Measurements from ENCODE around the gene PRKACB.
"Not testable (repeated sequence)": the region's sequence is repeated elsewhere in the genome, so short reads cannot be mapped to it uniquely, and the experiment has no call there.

The PRKACB gene

DNA sequence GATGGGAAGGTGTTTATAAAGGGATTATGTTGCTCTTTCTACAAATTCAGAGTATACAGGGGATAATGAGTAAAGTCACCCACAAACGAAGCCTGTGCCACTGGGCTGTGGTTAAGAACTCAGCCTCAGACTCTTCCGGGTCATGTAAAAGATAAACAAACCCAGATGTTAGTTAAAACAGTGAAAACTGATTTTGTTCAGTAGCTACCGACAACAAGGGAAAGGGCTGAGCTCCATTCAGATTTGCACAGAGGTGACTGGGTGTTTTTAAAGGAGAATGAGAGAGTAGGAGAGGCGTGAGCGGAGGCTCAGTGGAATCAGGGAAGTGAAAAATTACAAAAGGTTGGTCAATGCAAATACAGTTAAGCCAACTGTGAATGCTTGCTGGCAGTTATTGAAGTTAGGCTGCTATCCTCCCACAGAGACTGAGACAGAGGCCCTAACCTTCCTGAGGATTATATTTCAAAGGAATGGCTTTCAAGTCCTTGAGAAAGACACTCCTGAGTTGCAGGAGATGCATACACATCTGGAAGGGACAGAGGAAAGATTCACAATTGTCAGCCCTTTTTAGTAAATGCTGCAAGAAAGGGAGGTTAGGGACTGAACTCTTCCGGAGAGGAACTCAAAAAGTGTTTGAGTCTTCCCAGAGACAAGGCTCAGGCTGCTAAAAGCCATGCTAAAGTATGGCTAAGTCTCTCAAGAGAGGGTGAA is 127.5 kb downstream of the PRKACB start:
- DNase-seq = no peak

DNA sequence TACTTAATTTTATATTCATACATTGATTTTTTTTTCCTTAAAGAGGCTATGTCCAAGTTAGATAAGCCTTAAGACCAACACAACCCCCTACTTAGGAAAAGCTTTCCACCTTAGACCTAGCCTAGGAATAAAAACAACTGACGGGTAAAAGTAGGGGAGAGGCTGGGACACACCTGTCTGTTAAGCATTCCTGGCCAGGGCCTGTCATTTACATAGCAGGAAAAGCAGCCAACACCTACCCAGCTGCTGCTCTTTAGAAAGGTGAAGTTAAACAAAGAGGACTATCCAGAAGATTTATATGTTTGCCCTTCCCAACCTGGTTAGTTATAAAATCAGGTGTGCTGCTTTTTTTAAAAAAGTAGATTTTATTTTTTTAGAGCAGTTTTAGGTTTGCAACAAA is 128.3 kb downstream of the PRKACB start:
- DNase-seq = no peak

DNA sequence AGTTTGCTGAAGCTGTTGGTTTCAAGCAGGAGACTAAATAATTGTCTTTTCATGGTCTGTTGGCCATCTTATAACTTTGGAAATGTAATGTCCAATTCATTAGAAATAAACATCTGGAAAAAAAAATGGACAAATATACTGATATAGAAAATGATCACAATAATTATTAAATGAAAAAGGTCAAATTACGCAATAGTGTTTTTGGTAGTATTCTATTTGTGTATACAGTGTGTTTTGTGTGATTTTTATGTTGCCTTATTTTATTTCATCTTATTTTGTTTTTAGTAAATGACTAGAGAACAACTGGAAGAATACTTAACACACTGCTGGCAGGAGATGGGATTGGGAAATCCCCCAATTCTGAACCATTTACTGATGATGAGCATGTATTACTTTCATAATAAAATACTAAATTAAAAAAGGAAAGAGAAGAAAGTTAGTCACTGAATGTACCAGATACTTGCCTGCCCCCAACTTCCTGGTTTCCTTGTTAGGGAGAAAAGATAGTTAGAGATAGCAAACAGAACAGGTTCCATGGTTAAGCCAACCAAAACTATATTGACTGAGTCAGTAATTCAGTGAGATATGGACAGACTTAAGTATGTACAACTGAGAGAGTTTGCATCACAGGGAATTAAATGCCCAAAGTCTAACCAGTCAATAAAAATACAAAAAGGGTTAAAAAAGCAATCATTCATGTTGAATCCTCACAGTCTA is 133.4 kb downstream of the PRKACB start:
- DNase-seq = no peak

DNA sequence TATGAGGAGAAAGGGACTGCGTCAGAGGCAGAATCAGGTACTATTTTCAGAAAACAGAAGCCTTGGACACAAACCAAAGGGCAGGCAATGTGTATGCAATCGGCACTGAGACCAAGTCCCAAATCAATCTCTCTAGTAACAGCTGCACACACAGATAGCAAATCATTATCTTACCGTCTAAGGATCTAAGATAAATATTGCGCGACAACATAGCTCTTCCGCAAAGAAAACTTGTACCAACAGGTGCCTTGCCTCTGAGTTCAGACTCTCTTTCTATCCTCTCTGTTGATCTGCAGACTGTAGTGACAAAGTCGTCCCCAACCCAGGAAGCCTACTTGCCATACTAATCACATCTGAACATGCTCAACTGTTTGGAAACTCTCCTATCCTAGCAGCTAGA is 134.8 kb downstream of the PRKACB start:
- DNase-seq = no peak

DNA sequence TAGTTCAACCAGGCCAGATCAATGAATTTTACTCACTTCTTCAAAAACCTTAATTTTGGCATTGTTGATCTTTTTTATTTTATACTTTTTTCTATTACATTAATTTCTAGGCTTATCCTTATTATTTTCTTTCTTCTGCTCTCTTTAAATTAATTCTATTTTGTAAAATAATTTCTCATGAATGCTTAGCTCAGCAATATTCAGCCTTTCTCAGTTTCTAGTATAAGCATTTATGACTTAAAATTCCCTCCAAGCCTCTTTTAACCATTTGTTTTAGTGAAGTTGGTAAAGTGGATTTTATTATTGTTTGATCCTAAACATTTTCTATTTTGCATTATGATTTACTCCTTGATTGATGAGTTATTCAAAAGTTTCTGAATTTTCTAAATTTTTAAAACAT is 136.8 kb downstream of the PRKACB start:
- DNase-seq = no peak

DNA sequence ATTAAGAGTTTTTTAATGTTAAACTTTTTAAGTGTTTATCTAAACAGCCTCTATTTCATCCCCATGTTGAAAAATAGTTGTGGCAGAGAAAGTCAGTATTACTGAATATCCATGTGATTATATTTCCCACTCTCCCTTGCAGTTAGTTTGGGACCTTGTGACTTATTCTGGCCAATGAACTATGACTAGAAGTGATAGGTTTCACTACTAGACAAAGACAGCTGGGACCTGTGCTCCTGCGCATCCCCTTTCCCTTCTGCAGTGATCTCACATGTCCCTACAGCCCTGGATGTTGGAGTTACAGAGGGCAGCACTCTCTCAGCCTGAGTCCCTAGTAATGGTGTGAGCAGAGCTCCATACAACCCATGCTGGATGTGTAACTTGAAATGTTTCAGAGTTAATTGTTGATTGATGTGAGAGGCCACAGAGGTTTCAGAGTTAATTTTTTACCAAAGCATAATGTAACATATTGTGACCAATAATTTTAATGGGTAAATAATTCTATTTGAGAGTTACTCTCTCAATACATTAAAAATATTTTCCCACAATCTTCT is 138.8 kb downstream of the PRKACB start:
- no peak for DNase-seq

DNA sequence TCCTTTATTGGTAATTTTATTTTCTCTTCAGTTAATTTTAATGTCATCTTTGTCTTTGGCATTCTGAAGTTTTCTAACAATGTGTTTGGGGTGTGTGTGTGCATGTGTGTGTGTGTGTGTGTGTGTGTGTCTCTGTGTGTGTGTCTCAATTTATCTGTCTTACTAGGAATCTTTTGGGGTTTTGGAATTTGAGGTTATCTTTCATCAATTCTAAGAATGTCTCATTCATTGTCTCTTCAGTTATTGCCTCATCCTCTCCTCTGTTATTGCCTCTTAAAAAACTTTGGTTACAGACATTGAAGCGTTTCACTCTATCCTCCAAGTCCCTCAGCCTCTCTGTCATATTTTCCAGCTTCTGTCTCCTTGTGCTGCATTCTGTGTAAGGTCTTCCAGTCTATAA is 139.3 kb downstream of the PRKACB start:
- DNase-seq = no peak

DNA sequence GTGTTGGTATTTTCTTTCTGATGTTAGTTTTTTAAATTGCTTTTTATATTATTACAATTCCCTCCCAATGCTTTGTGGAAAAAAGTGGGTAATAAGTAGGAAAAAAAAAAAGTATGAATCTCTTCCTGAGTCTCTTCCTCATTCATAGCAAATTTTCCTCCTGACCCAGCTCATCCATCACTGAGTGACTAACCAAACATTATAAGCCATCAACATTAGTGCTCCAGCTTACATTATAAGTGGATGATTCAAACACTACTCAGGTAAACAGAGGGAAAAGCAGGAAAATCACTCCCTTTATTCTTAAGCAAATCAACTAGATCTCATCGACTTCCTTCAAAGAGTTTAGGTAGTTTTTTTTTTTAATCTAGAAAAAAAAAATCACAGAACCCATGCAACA is 142.0 kb downstream of the PRKACB start:
- no peak for DNase-seq

DNA sequence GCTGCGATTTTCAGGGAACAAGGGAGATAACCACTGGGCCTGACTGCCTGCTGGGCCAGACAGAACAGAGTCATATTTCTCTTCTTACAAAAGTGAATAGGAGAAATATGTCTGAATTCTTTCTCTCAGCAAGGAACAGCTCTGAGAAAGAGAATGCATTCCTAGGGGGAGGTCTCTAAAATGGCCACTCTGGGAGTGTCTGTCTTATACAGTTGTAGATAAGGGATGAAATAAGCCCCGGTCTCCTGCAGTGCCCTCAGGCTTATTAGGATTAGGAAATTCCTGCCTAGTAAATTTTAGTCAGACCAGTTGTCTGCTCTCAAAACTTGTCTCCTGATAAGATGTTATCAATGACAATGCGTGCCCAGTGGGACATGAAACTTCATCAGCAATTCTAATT is 143.3 kb downstream of the PRKACB start:
- DNase-seq = not testable (repeated sequence)

Measured in T1000 (cell line).